ENCODE results near the gene TMX2.
A peak's percentile ranks its signal among the peaks of the same experiment; 100 is the strongest.

Gene TMX2

DNA sequence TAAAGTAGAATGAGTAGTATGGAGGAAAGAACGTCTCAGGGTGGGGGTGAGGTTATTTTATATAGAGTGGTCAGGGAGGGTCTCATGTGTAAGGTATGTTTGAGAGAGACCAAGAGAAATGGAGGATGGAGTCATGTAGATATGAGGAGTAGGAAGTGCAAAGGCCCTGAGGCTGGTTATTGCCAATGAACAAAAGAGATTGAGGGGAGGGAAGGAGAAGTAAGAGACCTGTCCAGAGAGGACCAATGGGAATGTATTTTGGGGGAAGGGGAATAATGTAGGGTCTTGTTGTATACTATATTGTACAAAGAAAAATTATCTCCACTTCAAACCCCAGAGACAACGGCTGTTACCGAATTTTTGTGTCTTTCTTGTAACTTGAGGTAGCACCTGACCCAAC, 59.0 kb downstream of the TMX2 start:
- DNase-seq: no peak

DNA sequence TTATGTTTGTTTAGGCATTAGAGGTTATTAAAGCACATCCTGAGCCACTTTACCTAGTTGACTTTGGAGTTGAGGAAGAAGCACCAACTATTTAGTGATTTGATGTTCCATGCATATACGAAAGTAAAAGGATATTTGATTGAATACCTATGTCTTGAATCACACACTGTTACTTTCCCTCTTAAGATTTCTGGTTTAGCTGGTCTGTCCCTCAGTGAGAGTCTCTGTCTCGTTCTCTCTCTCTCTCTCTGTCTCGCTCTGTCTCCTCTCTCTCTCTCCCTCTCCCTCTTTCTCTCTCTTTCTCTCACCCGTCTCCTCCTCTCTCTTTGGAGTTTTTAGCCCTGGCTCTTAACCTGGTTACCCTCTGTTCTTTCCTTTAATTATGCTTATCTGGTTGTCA, 60.2 kb downstream of the TMX2 start:
- no peak for DNase-seq

DNA sequence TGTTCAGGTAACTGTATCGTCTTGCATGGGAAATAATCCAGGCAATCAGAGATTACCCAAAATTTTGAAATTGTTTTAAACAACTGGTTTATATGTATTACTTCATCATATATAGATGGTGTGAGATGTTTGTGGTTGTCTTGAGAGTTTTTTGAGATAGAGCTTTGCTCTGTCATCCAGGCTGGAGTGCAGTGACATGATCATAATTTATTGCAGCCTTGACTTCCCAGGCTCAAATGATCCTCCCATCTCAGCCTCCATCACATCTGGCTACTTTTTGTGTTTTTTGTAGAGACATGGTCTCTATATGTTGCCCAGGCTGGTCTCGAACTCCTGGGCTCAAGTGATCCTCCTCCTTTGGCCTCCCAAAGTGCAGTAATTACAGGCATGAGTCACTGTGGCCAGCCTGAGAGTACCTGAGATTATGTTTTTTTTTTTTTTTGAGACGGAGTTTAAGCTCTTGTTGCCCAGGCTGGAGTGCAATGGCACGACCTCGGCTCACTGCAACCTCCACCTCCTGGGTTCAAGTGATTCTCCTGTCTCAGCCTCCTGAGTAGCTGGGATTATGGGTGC, 60.7 kb downstream of the TMX2 start:
- DNase-seq: no peak

DNA sequence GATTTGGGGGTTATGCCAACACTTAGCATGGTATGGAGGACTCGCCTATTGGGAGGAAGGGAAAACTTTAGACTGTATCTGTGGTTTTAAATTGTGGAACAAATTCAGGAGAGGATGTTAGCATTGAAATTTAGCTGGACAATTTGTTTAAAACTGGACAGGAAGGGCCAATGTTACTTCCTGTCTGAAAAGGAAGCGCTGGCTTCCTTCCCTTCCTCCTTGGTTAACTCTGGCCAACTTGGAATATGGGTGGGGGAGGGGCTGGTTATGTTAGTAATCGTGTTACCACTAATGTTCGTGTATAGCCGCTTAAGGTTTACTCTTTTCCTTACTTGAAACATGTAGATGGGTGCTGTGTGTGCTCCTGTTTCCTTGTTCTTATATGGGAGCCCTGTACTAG, 63.1 kb downstream of the TMX2 start:
- DNase-seq: no peak

DNA sequence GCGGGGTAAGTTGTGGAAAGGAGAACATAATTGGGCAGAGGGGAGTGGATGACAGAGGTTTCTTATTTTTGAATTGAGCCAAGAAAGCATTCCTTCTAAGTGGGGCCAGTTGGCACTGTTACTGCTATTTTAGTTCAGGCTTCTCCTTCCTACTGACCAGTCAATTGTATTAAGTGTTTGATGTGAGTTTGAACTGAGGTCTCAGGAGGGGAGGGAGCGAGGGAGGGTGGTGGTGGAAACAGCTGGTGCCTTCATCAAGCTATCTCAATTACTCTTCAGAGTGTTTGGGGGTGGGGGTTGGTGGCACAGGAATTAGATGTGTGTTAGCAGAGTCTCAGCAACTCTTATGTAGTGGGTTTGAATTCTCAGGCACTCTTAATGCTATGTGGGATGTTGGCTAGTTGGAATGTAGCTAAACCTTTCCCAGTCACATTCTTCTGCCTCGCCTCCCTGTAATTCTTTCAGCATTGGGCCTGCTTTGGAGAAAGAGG, 63.7 kb downstream of the TMX2 start:
- DNase-seq: no peak

DNA sequence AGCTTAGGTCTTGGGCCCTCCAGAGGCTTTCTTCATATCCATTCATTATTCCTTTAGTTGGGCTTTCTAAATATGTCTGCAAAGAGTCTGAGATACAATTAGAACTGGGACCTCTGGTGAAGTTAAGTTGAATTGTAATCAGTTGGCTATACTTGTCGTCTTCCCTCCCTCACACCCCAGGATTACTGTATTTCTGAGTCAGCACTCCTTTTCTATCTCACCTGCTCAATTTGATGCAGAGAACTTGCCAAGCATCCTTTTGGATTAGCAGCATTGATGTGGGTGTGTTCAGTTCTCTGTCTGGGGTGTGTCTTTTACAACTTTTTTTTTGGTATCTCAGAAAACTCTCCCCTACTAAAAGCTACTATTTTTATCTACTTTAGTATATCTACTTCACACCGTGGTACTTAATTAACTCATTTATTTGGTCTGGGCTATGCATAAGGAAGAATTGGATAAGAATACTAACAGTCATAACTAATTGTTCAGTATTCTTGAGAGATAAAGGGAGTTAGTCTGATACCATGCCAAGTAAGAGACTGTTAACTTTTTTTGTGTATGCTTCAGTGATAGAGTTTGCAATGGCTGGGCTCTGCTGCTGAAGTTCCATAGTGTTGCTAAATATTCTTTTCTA, 64.3 kb downstream of the TMX2 start:
- DNase-seq: no peak

DNA sequence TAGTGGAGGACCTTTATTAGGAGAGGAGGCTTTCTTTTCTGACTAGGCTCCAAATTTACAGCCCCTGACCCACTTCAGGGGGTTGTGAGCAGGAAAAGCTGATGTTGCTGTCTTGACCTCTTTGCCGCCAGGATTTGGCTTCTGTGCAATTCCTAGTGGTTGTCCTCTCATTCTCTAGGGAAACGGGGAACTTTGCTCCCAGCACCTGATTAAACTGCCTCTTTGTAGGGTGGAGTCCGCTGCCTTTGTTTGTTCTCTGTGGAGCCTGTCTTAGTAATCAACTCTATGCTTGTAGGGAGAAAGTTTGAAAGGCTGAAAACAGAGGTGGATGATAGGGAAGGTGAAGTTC, 65.5 kb downstream of the TMX2 start:
- DNase-seq: no peak

DNA sequence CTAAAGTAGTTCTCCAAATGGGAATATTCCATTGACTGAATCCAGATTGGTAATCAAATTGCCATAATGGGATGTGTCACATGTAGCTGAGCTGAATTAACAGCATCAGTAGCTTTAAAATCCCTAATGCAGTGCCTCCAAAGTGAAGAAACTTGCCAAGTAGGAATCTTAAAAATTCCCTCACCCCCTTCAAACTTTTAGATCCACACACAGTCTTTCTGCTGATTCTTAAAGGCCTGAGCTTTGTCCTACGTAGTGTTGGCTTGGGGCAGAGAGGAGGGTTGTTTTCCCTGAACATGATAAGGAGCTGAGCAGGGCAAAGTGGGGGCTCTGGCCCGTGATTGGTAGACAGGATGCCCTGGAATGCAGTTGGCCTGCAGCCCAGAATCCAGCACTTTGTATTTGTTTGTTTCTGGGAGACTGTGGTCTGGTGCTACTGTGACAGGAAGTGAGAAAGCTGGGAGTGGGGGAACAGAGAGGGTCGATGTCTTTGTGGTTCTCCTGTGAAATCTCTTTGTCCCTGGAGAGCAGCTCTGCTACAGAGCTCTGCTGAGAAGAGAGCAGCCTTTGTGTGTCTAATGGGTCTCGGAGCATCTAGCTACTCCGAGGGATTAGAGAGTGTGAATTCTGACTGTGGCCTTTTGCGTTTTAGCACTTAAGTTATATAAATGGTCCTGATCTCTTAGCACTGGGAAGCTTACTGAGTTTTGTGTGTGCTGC, 66.1 kb downstream of the TMX2 start:
- peak; percentile 8 for DNase-seq

DNA sequence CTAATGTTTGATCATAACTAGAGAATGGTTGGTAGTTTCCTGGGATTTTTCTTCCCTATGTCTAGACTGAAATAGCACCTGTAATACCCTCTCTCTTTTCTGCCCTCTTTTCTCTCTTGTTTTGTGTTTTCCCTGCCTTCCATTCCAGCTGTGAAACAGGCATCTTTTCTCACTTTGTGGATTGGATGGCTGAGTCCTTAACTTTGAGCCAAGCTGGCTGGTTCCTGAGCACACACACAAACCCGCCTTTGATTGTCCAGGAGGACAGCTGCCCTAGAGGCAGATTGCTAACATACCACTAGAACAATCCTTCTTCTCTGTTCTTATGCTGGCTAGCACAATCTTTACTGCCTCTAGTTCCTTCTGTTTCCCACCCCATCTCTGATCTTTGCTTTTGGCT, 66.9 kb downstream of the TMX2 start:
- DNase-seq: no peak

DNA sequence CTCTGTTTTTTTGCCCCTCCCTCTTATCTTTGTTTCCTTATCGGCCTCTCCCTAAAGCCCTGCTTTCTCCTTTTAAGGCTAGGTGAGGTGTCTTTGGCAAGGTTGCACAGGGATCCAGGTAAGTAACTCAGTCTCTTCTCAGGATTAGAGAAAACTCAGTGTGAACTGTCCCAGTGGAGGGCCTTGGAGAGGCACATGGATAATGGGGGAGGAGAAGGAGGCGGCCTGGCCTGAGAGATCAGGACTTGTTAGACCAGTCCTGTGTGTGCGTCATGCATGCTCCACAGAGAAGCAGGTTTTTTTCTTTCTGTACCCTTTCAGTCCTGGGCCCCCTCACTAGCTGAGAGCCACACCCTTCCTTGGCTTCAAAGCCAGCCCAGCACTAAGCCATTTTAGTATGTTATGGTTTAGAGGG, 69.1 kb downstream of the TMX2 start:
- DNase-seq: no peak

DNA sequence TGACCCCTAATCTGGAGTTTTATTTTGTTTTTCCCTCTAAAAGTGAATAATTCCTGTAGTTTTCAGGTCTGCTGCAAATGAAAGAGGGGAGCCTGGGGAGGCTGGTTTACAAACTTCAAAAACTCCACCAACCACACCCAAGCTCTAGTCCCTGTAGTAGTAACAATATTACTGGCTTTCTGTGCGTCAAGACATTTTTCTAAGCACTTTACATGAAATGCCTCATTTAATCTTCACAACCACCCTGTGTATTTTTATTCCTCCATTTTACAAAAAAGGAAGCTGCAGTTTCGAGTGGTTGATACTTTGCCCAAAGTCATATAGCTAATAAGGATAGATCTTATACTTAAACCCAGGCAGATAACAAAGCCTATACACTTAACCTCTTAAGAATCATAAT, 72.7 kb downstream of the TMX2 start:
- no peak for DNase-seq

DNA sequence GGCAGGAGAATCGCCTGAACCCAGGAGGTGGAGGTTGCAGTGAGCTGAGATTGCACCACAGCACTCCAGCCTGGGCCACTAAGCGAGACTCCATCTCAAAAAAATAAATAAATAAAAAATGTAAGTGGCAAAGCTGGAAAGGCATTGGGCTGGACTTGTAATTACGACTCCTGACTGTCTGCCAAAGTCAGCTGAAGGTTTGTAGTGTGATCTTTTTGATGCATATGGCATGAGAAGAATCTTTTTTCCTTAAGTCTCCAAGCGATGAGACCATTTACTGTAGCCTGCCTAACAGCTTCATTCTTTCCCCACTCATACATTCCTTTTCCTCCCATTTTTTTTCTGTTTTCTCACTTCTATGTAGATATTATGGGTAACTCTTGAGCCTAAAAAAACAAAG, 74.0 kb downstream of the TMX2 start:
- no peak for DNase-seq

DNA sequence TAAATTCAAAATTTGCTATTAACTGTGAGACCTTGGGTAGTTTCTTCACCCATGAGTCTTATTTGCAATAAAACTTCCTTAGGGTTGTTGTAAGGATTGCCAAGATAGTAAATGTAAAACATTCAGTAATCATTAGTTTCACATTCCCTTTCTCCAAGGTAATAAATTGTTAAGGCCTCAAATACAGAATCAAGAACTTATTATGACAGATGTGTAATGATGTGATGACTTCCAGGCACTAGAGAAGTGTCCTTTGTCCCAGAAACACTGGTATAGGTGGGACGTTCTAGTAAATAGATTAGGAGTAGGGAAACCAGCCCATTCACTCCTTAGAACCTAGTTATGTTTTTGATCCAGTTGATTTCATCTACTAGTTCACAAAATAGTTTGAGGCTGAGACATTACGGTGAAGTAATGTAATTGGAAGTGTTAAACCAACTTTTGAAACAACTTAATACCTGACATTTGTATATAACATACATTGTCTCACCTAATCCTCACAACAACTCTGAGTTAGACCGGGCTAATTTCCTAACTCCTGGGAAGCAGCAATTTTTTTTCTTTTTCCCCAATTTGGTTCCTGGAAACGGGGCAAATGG, 74.7 kb downstream of the TMX2 start:
- no peak for DNase-seq

DNA sequence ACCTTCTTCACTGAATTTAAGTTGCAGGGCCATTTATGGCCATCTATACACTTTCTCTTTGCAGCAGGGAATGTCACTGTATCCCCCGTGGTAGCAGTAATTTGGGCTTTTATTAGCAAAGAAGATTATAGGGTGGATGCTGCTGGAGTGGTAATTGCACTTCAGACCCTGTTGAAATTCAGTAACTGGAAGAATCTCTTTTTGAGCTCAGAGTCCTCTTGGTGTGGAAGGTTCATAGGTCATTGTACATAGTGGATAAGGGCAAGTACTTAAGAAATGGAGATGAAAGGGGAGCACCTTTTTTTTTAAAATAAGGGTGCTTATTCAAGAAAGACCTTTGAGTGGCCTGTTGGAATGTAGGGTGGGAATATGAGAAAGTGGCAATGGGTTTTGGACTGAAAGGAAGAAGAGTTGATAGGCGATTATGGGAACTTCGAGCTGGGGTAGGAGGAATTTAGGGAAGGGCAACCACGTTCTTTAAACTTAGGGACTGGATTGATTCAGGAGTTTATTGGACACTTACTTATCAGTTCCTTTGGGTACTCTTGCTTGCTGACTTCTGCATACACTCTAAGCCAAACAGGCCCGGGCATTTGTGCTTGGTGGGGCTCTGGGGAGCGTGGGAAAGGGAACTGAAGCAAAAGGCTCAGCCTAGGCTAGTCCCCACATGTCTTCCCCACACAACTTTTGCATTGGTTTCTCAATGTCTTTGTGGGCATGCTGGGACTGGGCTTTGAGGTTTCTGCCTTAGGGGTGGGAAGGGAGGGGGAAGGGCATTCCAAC, 75.7 kb downstream of the TMX2 start:
- no peak for DNase-seq

DNA sequence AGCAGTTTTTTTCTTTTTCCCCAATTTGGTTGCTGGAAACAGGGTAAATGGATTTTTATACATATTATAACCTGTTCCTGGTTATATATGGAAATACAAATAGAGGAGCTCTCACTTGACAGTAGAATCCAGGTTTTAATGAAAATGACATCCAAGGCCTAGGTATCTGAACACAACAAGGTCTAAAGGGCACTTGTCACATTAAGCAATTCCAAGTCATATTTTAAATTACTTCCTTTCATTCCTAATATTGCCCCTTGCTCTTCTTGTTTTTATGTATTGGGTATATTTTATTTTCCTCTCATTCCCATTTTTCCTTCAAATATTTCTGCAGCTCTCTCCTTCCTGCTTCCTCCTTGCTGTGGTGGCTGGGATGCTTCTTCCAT, 76.3 kb downstream of the TMX2 start:
- DNase-seq: no peak
